Common myeloid progenitor, CD34-positive (primary cell): ENCODE data around the gene RBM38.
"Not testable (repeated sequence)": the region's sequence is repeated elsewhere in the genome, so short reads cannot be mapped to it uniquely, and the experiment has no call there.

ENCODE experiments used
- CTCF ChIA-PET: fragments of 350-600 bp; sonication (Branson Sonifier 250); formaldehyde crosslinking; loops from one replicate; lab custom pipeline; 2021; ENCODE audit warnings: antibody characterized with exemption; lab: Charles Lee
- POLR2A ChIA-PET: fragments of 350-600 bp; sonication (Branson Sonifier 250); formaldehyde crosslinking; loops from one replicate; lab custom pipeline; 2021; ENCODE audit warnings: antibody characterized with exemption; lab: Charles Lee
- DNase-seq, 3 donors: peaks; one replicate each; pipeline versions ENCODE4 v3.0.0 to v3.0.0-alpha.2; 2013
- H3K27ac ChIP-seq, 2 experiments: 1 replicate in 1 of 2; 2 replicates in 1 of 2; pipeline ENCODE4 v1.7.0; 2013; ENCODE audit warnings: inconsistent platforms in 2 of 2, low read length in 2 of 2, mild to moderate bottlenecking in 2 of 2, low read depth in 1 of 2, moderate library complexity in 1 of 2; ENCODE audit not compliant: severe bottlenecking in 2 of 2, insufficient read depth in 1 of 2, poor library complexity in 1 of 2
- H3K27me3 ChIP-seq, 5 experiments: replicated peaks in 2 of 5; 1 replicate in 3 of 5; 2 replicates in 2 of 5; pipeline versions ENCODE4 v1.6.1 to v1.7.0; 2013; ENCODE audit warnings: low read length in 4 of 5, mild to moderate bottlenecking in 2 of 5, moderate library complexity in 2 of 5, inconsistent platforms in 1 of 5; ENCODE audit not compliant: insufficient read depth in 5 of 5, control insufficient read depth in 4 of 5
- H3K36me3 ChIP-seq, 4 experiments: 1 replicate in 2 of 4; 2 replicates in 2 of 4; pipeline versions ENCODE4 v1.6.1 to v1.7.0; 2013; ENCODE audit warnings: low read length in 3 of 4, control low read depth in 1 of 4, mild to moderate bottlenecking in 1 of 4; ENCODE audit not compliant: control insufficient read depth in 4 of 4, insufficient read depth in 4 of 4
- H3K4me1 ChIP-seq, 4 experiments: 1 replicate in 3 of 4; 2 replicates in 1 of 4; pipeline versions ENCODE4 v1.6.1 to v1.7.1; 2013; ENCODE audit warnings: low read length in 3 of 4, mild to moderate bottlenecking in 3 of 4, control low read depth in 1 of 4, inconsistent platforms in 1 of 4, moderate library complexity in 1 of 4; ENCODE audit not compliant: control insufficient read depth in 4 of 4, insufficient read depth in 4 of 4; ENCODE audit errors: control extremely low read depth in 1 of 4
- H3K4me3 ChIP-seq, 7 experiments: 1 replicate in 4 of 7; 2 replicates in 3 of 7; pipeline versions ENCODE4 v1.5.1 to v1.7.0; 2013; ENCODE audit warnings: mild to moderate bottlenecking in 7 of 7, low read length in 6 of 7, moderate library complexity in 6 of 7, inconsistent platforms in 2 of 7, low read depth in 2 of 7, control low read depth in 1 of 7; ENCODE audit not compliant: insufficient read depth in 4 of 7, control insufficient read depth in 1 of 7; ENCODE audit errors: extremely low read depth in 1 of 7
- H3K9me3 ChIP-seq, 5 experiments: 1 replicate in 4 of 5; 2 replicates in 1 of 5; pipeline versions ENCODE4 v1.6.1 to v1.7.1; 2013; ENCODE audit warnings: low read length in 4 of 5, mild to moderate bottlenecking in 2 of 5, inconsistent platforms in 1 of 5, low read depth in 1 of 5, moderate library complexity in 1 of 5; ENCODE audit not compliant: control insufficient read depth in 4 of 5, insufficient read depth in 2 of 5; ENCODE audit errors: control extremely low read depth in 1 of 5
- WGBS: methylation state at CpG from one replicate; pipeline ENCODE4 v1.1.5; 2013; ENCODE audit not compliant: insufficient coverage; 5-methylcytosine and 5-hydroxymethylcytosine counted together

RBM38 gene

GRCh38 chr20:57430201-57430596 is 39.0 kb downstream of the RBM38 start:
- POLR2A ChIA-PET, H3K9me3 ChIP-seq, H3K27ac ChIP-seq, H3K36me3 ChIP-seq, H3K27me3 ChIP-seq, DNase-seq, H3K4me3 ChIP-seq: not testable (repeated sequence)
- peaks cover 12 to 35% (median 30%) of the 10 kb centered on the region in 4 experiments for H3K4me1 ChIP-seq
- WGBS: 93% methylated on average over 2 of the region's 4 CpGs
- CTCF ChIA-PET: interaction anchor here (1.0 to 2.1 kb wide), 5 partner anchors 10 to 66 kb away, joined by 3 to 6 read pairs (median 5); no protein-coding TSS in a partner anchor

GRCh38 chr20:57431539-57431835 is 40.3 kb downstream of the RBM38 start:
- Histone ChIP-seq H3K9me3 (no peaks in the 10 kb centered on the region), H3K4me1 (peaks cover 13 to 43% (median 39%) of the 10 kb centered on the region in 4 experiments), H3K27ac (no peak overlapping the region), H3K27me3 (no peaks in the 10 kb centered on the region), H3K4me3 (no peak overlapping the region), H3K36me3 (no peaks in the 10 kb centered on the region)
- ChIA-PET CTCF (interaction anchor here (0.9 to 2.1 kb wide), 2 partner anchors 19 to 27 kb away, joined by 4 to 6 read pairs; no protein-coding TSS in a partner anchor), POLR2A (no interaction called here)
- DNase-seq: no peak
- 53% methylated on average over 3 of the region's 5 CpGs for WGBS

GRCh38 chr20:57432480-57432861 is 41.3 kb downstream of the RBM38 start:
- POLR2A ChIA-PET: no interaction called here
- H3K4me3 ChIP-seq: no peak overlapping the region
- peaks cover 13 to 43% (median 39%) of the 10 kb centered on the region in 4 experiments for H3K4me1 ChIP-seq
- CTCF ChIA-PET: interaction anchor here (0.7 to 4.6 kb wide), 12 partner anchors 13 to 70 kb away, joined by 3 to 33 read pairs (median 4); no protein-coding TSS in a partner anchor
- no peaks in the 10 kb centered on the region for H3K27me3 ChIP-seq
- H3K9me3 ChIP-seq: peaks cover 0 to 3% (median 0%) of the 10 kb centered on the region in 5 experiments
- WGBS: 64% methylated on average over 7 of the region's 7 CpGs
- H3K27ac ChIP-seq: peak overlapping the region in 1 of 2 experiments; percentile 26
- no peak for DNase-seq
- H3K36me3 ChIP-seq: no peaks in the 10 kb centered on the region

- WGBS: 0% methylated on average over 9 of the region's 13 CpGs
- H3K4me1 ChIP-seq: peaks cover 13 to 43% (median 39%) of the 10 kb centered on the region in 4 experiments
- ChIA-PET CTCF (interaction anchor here (0.7 to 4.6 kb wide), 15 partner anchors 12 to 70 kb away, joined by 3 to 33 read pairs (median 4); no protein-coding TSS in a partner anchor), POLR2A (interaction anchor here (0.6 kb wide), 1 partner anchor 9 kb away, joined by 3 read pairs; no protein-coding TSS in a partner anchor)
- peak overlapping the region in 1 of 7 experiments; percentile 10 for H3K4me3 ChIP-seq
- peaks cover 0 to 6% (median 0%) of the 10 kb centered on the region in 5 experiments for H3K9me3 ChIP-seq
- H3K27ac ChIP-seq: peak overlapping the region in 1 of 2 experiments; percentile 26
- no peaks in the 10 kb centered on the region for H3K27me3 ChIP-seq
- peak; percentile 73 to 92 (median 89) for DNase-seq
- H3K36me3 ChIP-seq: no peaks in the 10 kb centered on the region
Measured at GRCh38 chr20:57432862-57433491, 41.8 kb downstream of the RBM38 start.

GRCh38 chr20:57433657-57434389 is 42.6 kb downstream of the RBM38 start:
- Histone ChIP-seq H3K27me3 (no peaks in the 10 kb centered on the region), H3K4me3 (no peak overlapping the region), H3K27ac (no peak overlapping the region), H3K36me3 (no peaks in the 10 kb centered on the region), H3K9me3 (peaks cover 0 to 6% (median 0%) of the 10 kb centered on the region in 5 experiments), H3K4me1 (peaks cover 13 to 43% (median 39%) of the 10 kb centered on the region in 4 experiments)
- ChIA-PET CTCF (interaction anchor here (0.7 to 4.6 kb wide), 14 partner anchors 12 to 69 kb away, joined by 3 to 33 read pairs (median 4); no protein-coding TSS in a partner anchor), POLR2A (no interaction called here)
- 76% methylated on average over 12 of the region's 14 CpGs for WGBS
- DNase-seq: no peak

- CTCF ChIA-PET: interaction anchor here (0.7 to 4.6 kb wide), 10 partner anchors 11 to 58 kb away, joined by 3 to 33 read pairs (median 7); partner anchors contain the start of gene RBM38
- no peak for DNase-seq
- peaks cover 13 to 44% (median 40%) of the 10 kb centered on the region in 4 experiments for H3K4me1 ChIP-seq
- H3K9me3 ChIP-seq: peaks cover 0 to 6% (median 0%) of the 10 kb centered on the region in 5 experiments
- no peaks in the 10 kb centered on the region for H3K27me3 ChIP-seq
- POLR2A ChIA-PET: interaction anchor here (0.5 kb wide), 1 partner anchor 36 kb away, joined by 4 read pairs; no protein-coding TSS in a partner anchor
- 95% methylated on average over 9 of the region's 9 CpGs for WGBS
- no peaks in the 10 kb centered on the region for H3K36me3 ChIP-seq
- H3K27ac ChIP-seq: no peak overlapping the region
- H3K4me3 ChIP-seq: no peak overlapping the region
Measured at GRCh38 chr20:57434390-57434700, 43.1 kb downstream of the RBM38 start.
